HG02678 (cell line): ENCODE measurements around the gene BRINP2.
"Not testable (repeated sequence)": the region's sequence is repeated elsewhere in the genome, so short reads cannot be mapped to it uniquely, and the experiment has no call there.

Source experiments
- ATAC-seq: cut with Tn5 transposase; IDR thresholded peaks from one replicate; pipeline ENCODE4 v1.9.1; 2021; ENCODE audit warnings: mild to moderate bottlenecking, moderate library complexity; ENCODE audit not compliant: unreplicated experiment

Gene BRINP2

GRCh38 chr1:177309880-177310279 is 139.1 kb downstream of the BRINP2 start:
- ATAC-seq, result no peak

DNA sequence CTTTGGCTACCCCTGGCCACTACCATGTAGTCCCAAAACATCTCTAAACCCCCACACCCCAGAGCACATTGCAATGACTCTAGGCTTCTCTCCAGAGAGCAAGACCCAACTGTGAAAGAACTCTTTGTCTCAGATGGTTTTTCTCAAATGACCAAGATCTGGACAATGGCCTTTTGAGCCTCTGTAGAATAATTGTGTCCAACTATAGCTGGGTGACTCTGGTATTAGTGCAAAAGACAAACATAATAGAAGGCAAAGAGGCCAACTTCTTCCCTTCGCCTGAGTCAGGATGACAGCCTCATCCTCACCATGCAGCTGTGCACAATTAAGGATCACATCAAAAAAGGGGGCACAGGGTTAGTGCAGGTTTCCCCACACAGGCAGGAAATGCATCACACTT is 139.6 kb downstream of the BRINP2 start:
- no peak for ATAC-seq

GRCh38 chr1:177311111-177311510 is 140.4 kb downstream of the BRINP2 start:
- no peak for ATAC-seq

- ATAC-seq, result no peak
Measured at GRCh38 chr1:177311586-177311985, 140.8 kb downstream of the BRINP2 start.

DNA sequence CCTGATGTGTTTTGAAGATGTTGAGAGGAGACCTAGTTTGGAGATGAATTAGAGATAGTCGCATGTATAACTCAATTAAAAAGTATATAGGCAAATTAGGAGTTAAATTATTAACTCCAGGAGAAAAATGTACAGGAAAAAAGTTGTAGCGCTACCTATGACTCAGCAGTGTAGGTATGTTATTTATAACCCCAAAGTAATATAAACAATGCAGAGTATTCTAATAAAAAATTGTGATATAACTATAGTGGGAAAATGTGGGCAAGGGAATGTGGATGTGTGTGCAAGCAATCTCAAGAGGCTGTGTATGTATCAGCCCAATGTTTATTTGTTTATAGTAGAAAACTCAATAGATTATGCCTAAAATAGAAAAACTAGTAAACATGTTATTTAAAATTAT is 144.5 kb downstream of the BRINP2 start:
- ATAC-seq, result no peak

DNA sequence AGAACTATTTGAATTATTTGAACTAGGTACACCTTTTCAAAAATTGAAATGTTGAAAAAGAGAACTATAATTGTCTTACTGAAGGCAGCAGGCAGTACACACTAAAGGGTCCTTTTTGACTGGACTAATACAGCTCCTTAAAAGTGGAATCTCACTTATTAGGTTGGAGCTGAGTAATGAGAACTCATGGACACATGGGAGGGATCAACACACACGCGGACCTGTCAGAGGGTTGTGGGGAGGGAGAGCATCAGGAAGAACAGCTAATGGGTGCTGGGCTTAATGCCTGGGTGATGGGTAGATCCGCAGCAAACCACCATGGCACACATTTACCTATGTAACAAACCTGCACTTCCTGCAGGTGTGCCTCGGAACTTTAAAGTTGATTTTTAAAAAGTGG is 145.0 kb downstream of the BRINP2 start:
- ATAC-seq, result no peak

GRCh38 chr1:177321434-177321833 is 150.7 kb downstream of the BRINP2 start:
- not testable (repeated sequence) for ATAC-seq

DNA sequence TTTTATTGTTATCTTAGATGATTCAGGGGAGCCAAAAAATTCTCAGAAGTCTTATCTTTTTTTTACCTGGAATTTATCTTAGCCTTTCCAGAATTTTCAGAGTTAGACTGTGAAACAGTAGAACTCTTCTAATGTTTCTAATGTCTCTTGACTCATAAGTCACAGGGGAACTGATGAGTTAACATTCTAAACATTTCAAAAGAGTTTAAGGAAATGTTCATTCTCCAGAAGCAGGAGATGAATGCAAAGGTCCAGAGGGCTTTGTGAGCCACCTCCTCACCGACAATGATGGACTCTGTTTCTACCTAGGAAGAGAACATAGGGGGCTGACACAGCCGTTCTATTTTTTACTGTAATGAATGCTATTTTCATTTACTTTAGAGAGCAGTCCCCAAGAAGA is 157.5 kb downstream of the BRINP2 start:
- no peak for ATAC-seq

DNA sequence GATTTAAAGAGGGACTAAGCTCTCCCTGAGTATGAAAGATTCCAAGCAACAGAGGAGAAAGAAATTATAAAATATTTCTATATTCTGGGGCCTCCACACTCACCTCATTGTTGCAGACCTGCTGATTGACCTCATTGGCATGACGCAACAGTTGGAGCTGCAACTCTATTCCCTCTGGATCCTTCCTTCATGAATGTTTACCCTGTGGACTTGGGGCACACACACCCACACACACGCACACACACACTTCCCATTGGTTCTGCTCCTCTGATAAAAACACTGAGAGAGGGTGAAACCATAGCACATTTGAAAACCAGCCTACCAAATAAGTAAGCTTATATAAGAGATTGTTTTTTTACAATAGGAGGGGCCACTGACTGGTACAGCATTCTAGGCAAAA is 159.1 kb downstream of the BRINP2 start:
- no peak for ATAC-seq
